WTC11 (cell line): ENCODE measurements around the gene FOCAD. TPM values are rescaled to one million over a fixed set of nuclear protein-coding genes. Genes with fewer than 3 reads are reported as not detected.
"Not testable (repeated sequence)": the region's sequence is repeated elsewhere in the genome, so short reads cannot be mapped to it uniquely, and the experiment has no call there.

Experiments used
- ATAC-seq: fragments of 200-7000 bp; cut with Tn5 transposase; 2 replicates; pipeline ENCODE4 v1.10.0; 2021; ENCODE audit warnings: mild to moderate bottlenecking, moderate library complexity
- CTCF ChIA-PET: fragments of 300-600 bp; sonication (Branson Sonifier 250); formaldehyde crosslinking; loops from one replicate; lab custom pipeline; 2021; ENCODE audit warnings: antibody characterized with exemption; lab: Charles Lee
- POLR2A ChIA-PET: fragments of 350-600 bp; sonication (Branson Sonifier 250); formaldehyde crosslinking; loops from one replicate; lab custom pipeline; 2021; ENCODE audit warnings: antibody characterized with exemption; lab: Charles Lee
- DNase-seq: peaks from one replicate; pipeline ENCODE4 v3.0.0; 2021; ENCODE audit warnings: low spot score
- H3K27ac Mint-ChIP-seq: 2 replicates; pipeline ENCODE4 v1.8.0; 2021; ENCODE audit warnings: mixed read lengths
- H3K27me3 Mint-ChIP-seq: 2 replicates; pipeline ENCODE4 v1.8.0; 2021; ENCODE audit warnings: low read depth, mild to moderate bottlenecking, moderate library complexity, mixed read lengths
- H3K36me3 Mint-ChIP-seq: 2 replicates; pipeline ENCODE4 v1.8.0; 2021; ENCODE audit warnings: mixed read lengths
- H3K4me1 Mint-ChIP-seq: 2 replicates; pipeline ENCODE4 v1.8.0; 2022; ENCODE audit warnings: mixed read lengths
- H3K4me3 Mint-ChIP-seq: 2 replicates; pipeline ENCODE4 v1.8.0; 2021; ENCODE audit warnings: mild to moderate bottlenecking, moderate library complexity, mixed read lengths
- H3K9me3 Mint-ChIP-seq: 2 replicates; pipeline ENCODE4 v1.8.0; 2021; ENCODE audit warnings: mixed read lengths
- ARID4B ChIP-seq: sonication (generic); formaldehyde crosslinking; IDR thresholded peaks from 2 replicates; pipeline ENCODE4 v1.8.0; 2023; ENCODE audit warnings: missing genetic modification reagents, mild to moderate bottlenecking, borderline replicate concordance
- E2F4 ChIP-seq: sonication (generic); formaldehyde crosslinking; IDR thresholded peaks from 2 replicates; pipeline ENCODE4 v1.8.1; 2022; ENCODE audit warnings: low read depth, mild to moderate bottlenecking, moderate library complexity, missing genetic modification reagents, borderline replicate concordance
- ERG ChIP-seq: fragments of 250-450 bp; sonication (Bioruptor Pico); IDR thresholded peaks from 2 replicates; pipeline ENCODE4 v1.8.0; 2021; ENCODE audit warnings: mild to moderate bottlenecking
- FOXK1 ChIP-seq: sonication (generic); formaldehyde crosslinking; IDR thresholded peaks from 2 replicates; pipeline ENCODE4 v1.8.0; 2022; ENCODE audit warnings: mild to moderate bottlenecking, moderate library complexity, missing genetic modification reagents
- FOXP4 ChIP-seq: sonication (generic); formaldehyde crosslinking; IDR thresholded peaks from 2 replicates; pipeline ENCODE4 v1.8.0; 2022; ENCODE audit warnings: mild to moderate bottlenecking, missing genetic modification reagents
- GRHL2 ChIP-seq: fragments of 250-450 bp; sonication (Bioruptor Pico); IDR thresholded peaks from 2 replicates; pipeline ENCODE4 v1.8.0; 2022; ENCODE audit warnings: mild to moderate bottlenecking, moderate library complexity; ENCODE audit not compliant: insufficient replicate concordance, severe bottlenecking
- GTF2I ChIP-seq: fragments of 250-450 bp; sonication (Bioruptor Pico); conservative IDR thresholded peaks from 2 replicates; pipeline ENCODE4 v1.4.0; 2021; ENCODE audit warnings: mild to moderate bottlenecking
- KAT7 ChIP-seq: sonication (generic); formaldehyde crosslinking; IDR thresholded peaks from 2 replicates; pipeline ENCODE4 v1.8.1; 2023; ENCODE audit warnings: missing genetic modification reagents, mild to moderate bottlenecking, borderline replicate concordance
- NR1H2 ChIP-seq: sonication (generic); formaldehyde crosslinking; IDR thresholded peaks from 2 replicates; pipeline ENCODE4 v1.9.0; 2021; ENCODE audit warnings: mild to moderate bottlenecking, moderate library complexity, missing genetic modification reagents
- NR3C1 ChIP-seq: sonication (generic); formaldehyde crosslinking; conservative IDR thresholded peaks from 2 replicates; pipeline ENCODE4 v1.8.1; 2023; ENCODE audit warnings: low read depth, mild to moderate bottlenecking, missing genetic modification reagents
- PRRX2 ChIP-seq: fragments of 250-450 bp; sonication (Bioruptor Pico); IDR thresholded peaks from 2 replicates; pipeline ENCODE4 v1.8.0; 2021; ENCODE audit warnings: mild to moderate bottlenecking
- RORB ChIP-seq: fragments of 250-450 bp; sonication (Bioruptor Pico); IDR thresholded peaks from 2 replicates; pipeline ENCODE4 v1.9.0; 2021; ENCODE audit warnings: mild to moderate bottlenecking
- SMAD3 ChIP-seq: sonication (generic); formaldehyde crosslinking; IDR thresholded peaks from 2 replicates; pipeline ENCODE4 v1.8.0; 2022; ENCODE audit warnings: missing genetic modification reagents, mild to moderate bottlenecking, borderline replicate concordance
- TEAD4 ChIP-seq: sonication (generic); formaldehyde crosslinking; IDR thresholded peaks from 2 replicates; pipeline ENCODE4 v1.8.0; 2022; ENCODE audit warnings: mild to moderate bottlenecking, missing genetic modification reagents
- ZNF219 ChIP-seq: sonication (generic); formaldehyde crosslinking; IDR thresholded peaks from 2 replicates; pipeline ENCODE4 v1.8.0; 2023; ENCODE audit warnings: missing genetic modification reagents, mild to moderate bottlenecking, borderline replicate concordance
- ZNF232 ChIP-seq: sonication (generic); formaldehyde crosslinking; IDR thresholded peaks from 2 replicates; pipeline ENCODE4 v1.8.0; 2022; ENCODE audit warnings: mild to moderate bottlenecking, missing genetic modification reagents
- ZNF416 ChIP-seq: fragments of 250-450 bp; sonication (Bioruptor Pico); IDR thresholded peaks from 2 replicates; pipeline ENCODE4 v1.9.0; 2021; ENCODE audit warnings: mild to moderate bottlenecking, inconsistent platforms
- total RNA-seq: library from RNA; stranded (reverse); gene quantifications from 3 replicates; pipeline ENCODE4 v1.2.3, GENCODE V29; 2021
- TF ChIP-seq, protein P1 (sequence below): sonication (generic); formaldehyde crosslinking; IDR thresholded peaks from 2 replicates; pipeline ENCODE4 v1.8.1; 2023; ENCODE audit warnings: mild to moderate bottlenecking, missing genetic modification reagents
- TF ChIP-seq, protein P2 (sequence below): sonication (generic); formaldehyde crosslinking; conservative IDR thresholded peaks from 2 replicates; pipeline ENCODE4 v1.8.1; 2022; ENCODE audit warnings: mild to moderate bottlenecking, missing genetic modification reagents
- TF ChIP-seq, protein P3 (sequence below): sonication (generic); formaldehyde crosslinking; conservative IDR thresholded peaks from 2 replicates; pipeline ENCODE4 v1.8.1; 2023; ENCODE audit warnings: mild to moderate bottlenecking, low read depth, missing genetic modification reagents, moderate library complexity
- TF ChIP-seq, protein P4 (sequence below): sonication (generic); formaldehyde crosslinking; IDR thresholded peaks from 2 replicates; pipeline ENCODE4 v1.8.0; 2022; ENCODE audit warnings: mild to moderate bottlenecking, missing genetic modification reagents

FOCAD gene
- total RNA-seq, 1 experiment from 2014 or later: 34.3 TPM

- Mint-ChIP-seq H3K4me3 (no peak overlapping the region), H3K9me3 (peaks cover 13% of the 10 kb centered on the region; the same call in 1 of the 2 replicates), H3K27me3 (peaks cover 6% of the 10 kb centered on the region; the same call in 1 of the 2 replicates), H3K4me1 (no peaks in the 10 kb centered on the region), H3K36me3 (peaks cover 4% of the 10 kb centered on the region; the same call in 1 of the 2 replicates), H3K27ac (no peak overlapping the region)
- POLR2A ChIA-PET: no interaction called here
- TF ChIP-seq ZNF219 (CRISPR knock-in tag) (no peak), GTF2I (no peak), ZNF416 (CRISPR knock-in tag) (no peak), NR3C1 (no peak), ZNF232 (CRISPR knock-in tag) (no peak), ERG (no peak), PRRX2 (no peak), KAT7 (CRISPR knock-in tag) (no peak), NR1H2 (CRISPR knock-in tag) (no peak), TEAD4 (CRISPR knock-in tag) (no peak), E2F4 (CRISPR knock-in tag) (no peak), RORB (CRISPR knock-in tag) (no peak), GRHL2 (CRISPR knock-in tag) (no peak)
- TF ChIP-seq, protein P1, sequence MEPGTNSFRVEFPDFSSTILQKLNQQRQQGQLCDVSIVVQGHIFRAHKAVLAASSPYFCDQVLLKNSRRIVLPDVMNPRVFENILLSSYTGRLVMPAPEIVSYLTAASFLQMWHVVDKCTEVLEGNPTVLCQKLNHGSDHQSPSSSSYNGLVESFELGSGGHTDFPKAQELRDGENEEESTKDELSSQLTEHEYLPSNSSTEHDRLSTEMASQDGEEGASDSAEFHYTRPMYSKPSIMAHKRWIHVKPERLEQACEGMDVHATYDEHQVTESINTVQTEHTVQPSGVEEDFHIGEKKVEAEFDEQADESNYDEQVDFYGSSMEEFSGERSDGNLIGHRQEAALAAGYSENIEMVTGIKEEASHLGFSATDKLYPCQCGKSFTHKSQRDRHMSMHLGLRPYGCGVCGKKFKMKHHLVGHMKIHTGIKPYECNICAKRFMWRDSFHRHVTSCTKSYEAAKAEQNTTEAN (CRISPR knock-in tag): no peak
- TF ChIP-seq, protein P2, sequence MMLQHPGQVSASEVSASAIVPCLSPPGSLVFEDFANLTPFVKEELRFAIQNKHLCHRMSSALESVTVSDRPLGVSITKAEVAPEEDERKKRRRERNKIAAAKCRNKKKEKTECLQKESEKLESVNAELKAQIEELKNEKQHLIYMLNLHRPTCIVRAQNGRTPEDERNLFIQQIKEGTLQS: no peak
- TF ChIP-seq, protein P3, sequence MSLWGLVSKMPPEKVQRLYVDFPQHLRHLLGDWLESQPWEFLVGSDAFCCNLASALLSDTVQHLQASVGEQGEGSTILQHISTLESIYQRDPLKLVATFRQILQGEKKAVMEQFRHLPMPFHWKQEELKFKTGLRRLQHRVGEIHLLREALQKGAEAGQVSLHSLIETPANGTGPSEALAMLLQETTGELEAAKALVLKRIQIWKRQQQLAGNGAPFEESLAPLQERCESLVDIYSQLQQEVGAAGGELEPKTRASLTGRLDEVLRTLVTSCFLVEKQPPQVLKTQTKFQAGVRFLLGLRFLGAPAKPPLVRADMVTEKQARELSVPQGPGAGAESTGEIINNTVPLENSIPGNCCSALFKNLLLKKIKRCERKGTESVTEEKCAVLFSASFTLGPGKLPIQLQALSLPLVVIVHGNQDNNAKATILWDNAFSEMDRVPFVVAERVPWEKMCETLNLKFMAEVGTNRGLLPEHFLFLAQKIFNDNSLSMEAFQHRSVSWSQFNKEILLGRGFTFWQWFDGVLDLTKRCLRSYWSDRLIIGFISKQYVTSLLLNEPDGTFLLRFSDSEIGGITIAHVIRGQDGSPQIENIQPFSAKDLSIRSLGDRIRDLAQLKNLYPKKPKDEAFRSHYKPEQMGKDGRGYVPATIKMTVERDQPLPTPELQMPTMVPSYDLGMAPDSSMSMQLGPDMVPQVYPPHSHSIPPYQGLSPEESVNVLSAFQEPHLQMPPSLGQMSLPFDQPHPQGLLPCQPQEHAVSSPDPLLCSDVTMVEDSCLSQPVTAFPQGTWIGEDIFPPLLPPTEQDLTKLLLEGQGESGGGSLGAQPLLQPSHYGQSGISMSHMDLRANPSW (CRISPR knock-in tag): no peak
- TF ChIP-seq, protein P4, sequence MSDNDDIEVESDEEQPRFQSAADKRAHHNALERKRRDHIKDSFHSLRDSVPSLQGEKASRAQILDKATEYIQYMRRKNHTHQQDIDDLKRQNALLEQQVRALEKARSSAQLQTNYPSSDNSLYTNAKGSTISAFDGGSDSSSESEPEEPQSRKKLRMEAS (CRISPR knock-in tag): no peak
- DNase-seq (no peak), ATAC-seq (no peak)
- CTCF ChIA-PET: no interaction called here
These were observed 32.1 kb upstream of the FOCAD start for GRCh38 chr9:20651939-20652338.

DNA sequence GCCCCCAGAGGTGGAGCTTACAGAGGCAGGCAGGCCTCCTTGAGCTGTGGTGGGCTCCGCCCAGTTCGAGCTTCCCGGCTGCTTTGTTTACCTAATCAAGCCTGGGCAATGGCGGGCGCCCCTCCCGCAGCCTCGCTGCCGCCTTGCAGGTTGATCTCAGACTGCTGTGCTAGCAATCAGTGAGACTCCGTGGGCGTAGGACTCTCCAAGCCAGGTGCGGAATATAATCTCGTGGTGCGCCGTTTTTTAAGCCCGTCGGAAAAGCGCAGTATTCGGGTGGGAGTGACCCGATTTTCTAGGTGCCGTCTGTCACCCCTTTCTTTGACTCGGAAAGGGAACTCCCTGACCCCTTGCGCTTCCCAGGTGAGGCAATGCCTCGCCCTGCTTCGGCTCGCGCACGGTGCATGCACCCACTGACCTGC, 25.8 kb upstream of the FOCAD start:
- not testable (repeated sequence) for H3K36me3 Mint-ChIP-seq, H3K27me3 Mint-ChIP-seq, H3K4me3 Mint-ChIP-seq, H3K4me1 Mint-ChIP-seq, ATAC-seq
- ChIA-PET CTCF (interaction anchor here (0.6 to 1.0 kb wide), 2 partner anchors 26 to 282 kb away, joined by 4 read pairs; partner anchors contain the start of gene FOCAD), POLR2A (interaction anchor here (0.6 to 2.6 kb wide), 2 partner anchors 26 to 61 kb away, joined by 11 to 14 read pairs; partner anchors contain the start of gene FOCAD)
- H3K9me3 Mint-ChIP-seq: peaks cover 13% of the 10 kb centered on the region; the same call in 1 of the 2 replicates
- peak; percentile 59; the same call in 1 of the 2 replicates for TF ChIP-seq SMAD3
- TF ChIP-seq ARID4B: 0 out of 2 replicates have a peak, but pooled peaks have one; percentile 29
- TF ChIP-seq, protein P4 (CRISPR knock-in tag): peak; percentile 37; the same call in 1 of the 2 replicates
- peak; percentile 66 for TF ChIP-seq FOXK1 (CRISPR knock-in tag)
- 0 out of 2 replicates have a peak, but pooled peaks have one; percentile 23 for TF ChIP-seq FOXP4
- peak overlapping the region; percentile 93 for H3K27ac Mint-ChIP-seq
- DNase-seq: peak; percentile 47
